Prostate gland (tissue), 2 donors: ENCODE data around the gene CCDC192. TPM values are rescaled to one million over a fixed set of nuclear protein-coding genes. Genes with fewer than 3 reads are reported as not detected.

Experiments used
- DNase-seq: peaks from one replicate; pipeline ENCODE4 v3.0.0-alpha.2; 2019; ENCODE audit warnings: low spot score
- H3K27ac ChIP-seq, 2 donors: fragments of 200-600 bp; sonication (generic); 2 replicates each; pipeline ENCODE4 v1.5.1; 2017 to 2019
- H3K27me3 ChIP-seq: fragments of 200-600 bp; sonication (generic); replicated peaks from 2 replicates; pipeline ENCODE4 v1.5.1; 2019; ENCODE audit not compliant: insufficient read depth
- H3K36me3 ChIP-seq, 2 donors: fragments of 200-600 bp; sonication (generic); 1 replicate in 1 of 2; 2 replicates in 1 of 2; pipeline versions ENCODE4 v1.5.1 to v1.8.1; 2017 to 2019
- H3K4me1 ChIP-seq: fragments of 200-600 bp; sonication (generic); replicated peaks from 2 replicates; pipeline ENCODE4 v1.5.1; 2019
- H3K4me3 ChIP-seq, 2 donors: fragments of 200-600 bp; sonication (generic); 2 replicates each; pipeline ENCODE4 v1.5.1; 2017 to 2019
- H3K9me3 ChIP-seq: fragments of 200-600 bp; sonication (generic); 2 replicates; pipeline ENCODE4 v1.5.1; 2017
- CTCF ChIP-seq, 4 experiments: fragments of 200-600 bp in 2 of 4; fragments of 450-650 bp in 2 of 4; sonication (generic) in 2 of 4; IDR thresholded peaks; 1 replicate in 3 of 4; 2 replicates in 1 of 4; pipeline ENCODE4 v1.5.1; 2016 to 2019; ENCODE audit warnings: antibody characterized with exemption in 4 of 4, mild to moderate bottlenecking in 2 of 4, moderate library complexity in 2 of 4
- POLR2A ChIP-seq: fragments of 450-650 bp; IDR thresholded peaks from one replicate; pipeline ENCODE4 v1.6.1; 2016; ENCODE audit warnings: antibody characterized with exemption, mild to moderate bottlenecking
- POLR2AphosphoS5 ChIP-seq: sonication (generic); formaldehyde crosslinking; IDR thresholded peaks from one replicate; pipeline ENCODE4 v1.6.1; 2017; ENCODE audit warnings: antibody characterized with exemption
- WGBS: methylation state at CpG from one replicate; pipeline ENCODE4 v1.1.5; 2018; 5-methylcytosine and 5-hydroxymethylcytosine counted together
- intact Hi-C: fragments of 100-400 bp; cut with DNase I; formaldehyde crosslinking; loops from one replicate; pipeline ENCODE4 v1.14.2; 2022
- total RNA-seq, 2 donors: library from RNA; depleted of rRNA; stranded (reverse); fragments of >200 nt; gene quantifications; one replicate each; pipeline ENCODE4 v1.1.0, GENCODE V29; 2016

The CCDC192 gene
- total RNA-seq, 2 donors from 2014 or later = not detected

DNA sequence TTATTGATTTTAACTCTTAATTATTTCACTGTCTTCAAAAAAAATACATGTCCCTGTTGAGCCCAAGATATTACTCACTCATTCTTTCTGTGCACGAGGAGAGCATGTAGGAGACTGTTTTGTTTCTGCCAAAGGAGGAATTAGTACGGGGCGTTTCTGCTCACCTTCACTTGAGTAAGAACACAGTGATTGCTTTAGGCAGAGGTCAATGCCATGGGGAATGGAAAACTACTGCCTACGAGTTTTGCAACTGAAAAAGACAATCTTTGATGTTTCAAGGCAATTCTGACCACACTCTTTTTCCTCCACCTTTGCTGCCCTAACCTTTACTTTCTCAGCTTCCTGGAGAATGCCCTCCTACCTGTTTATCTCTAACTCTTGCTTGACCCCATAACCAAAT is 109.4 kb downstream of the CCDC192 start:
- DNase-seq = no peak
- TF ChIP-seq POLR2A = no peak
- no peak for TF ChIP-seq CTCF (IDR thresholded peaks at IDR 0.05)
- TF ChIP-seq POLR2AphosphoS5 = no peak
- H3K36me3 ChIP-seq = no peaks in the 10 kb centered on the region
- no peaks in the 10 kb centered on the region for H3K4me1 ChIP-seq
- intact Hi-C loops = no loop called here
- no peaks in the 10 kb centered on the region for H3K9me3 ChIP-seq
- no peak overlapping the region for H3K4me3 ChIP-seq
- WGBS = 83% methylated on average over 4 of the region's 4 CpGs
- no peaks in the 10 kb centered on the region for H3K27me3 ChIP-seq
- H3K27ac ChIP-seq = no peak overlapping the region

GRCh38 chr5:127813633-127814587 is 110.7 kb downstream of the CCDC192 start:
- Histone ChIP-seq H3K36me3 (no peaks in the 10 kb centered on the region), H3K4me3 (no peak overlapping the region), H3K4me1 (no peaks in the 10 kb centered on the region), H3K27me3 (no peaks in the 10 kb centered on the region), H3K9me3 (no peaks in the 10 kb centered on the region), H3K27ac (no peak overlapping the region)
- intact Hi-C loops = no loop called here
- WGBS = 83% methylated on average over 4 of the region's 4 CpGs
- TF ChIP-seq POLR2AphosphoS5 (no peak), CTCF (IDR thresholded peaks at IDR 0.05) (no peak), POLR2A (no peak)
- no peak for DNase-seq

DNA sequence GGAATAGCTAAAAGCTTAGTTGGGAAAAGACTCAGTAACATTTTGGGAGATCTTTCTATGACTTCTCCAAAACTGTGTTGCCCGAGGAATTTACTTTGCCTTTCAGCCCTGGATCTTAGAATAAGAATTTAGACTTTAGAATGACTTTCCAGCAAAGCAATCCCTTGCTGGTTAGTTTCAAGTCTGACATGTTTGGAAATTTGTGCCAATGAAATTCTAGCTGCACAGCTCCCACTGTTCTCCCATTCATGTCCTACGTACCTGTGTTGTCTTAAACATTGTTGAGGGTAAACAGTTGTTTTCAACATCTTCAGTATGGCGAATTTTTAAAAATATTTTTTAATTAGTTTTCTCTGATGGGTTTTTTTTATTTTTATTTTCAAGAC is 111.4 kb downstream of the CCDC192 start:
- 66% methylated on average over 3 of the region's 3 CpGs for WGBS
- H3K36me3 ChIP-seq = no peaks in the 10 kb centered on the region
- no peaks in the 10 kb centered on the region for H3K27me3 ChIP-seq
- no peak overlapping the region for H3K4me3 ChIP-seq
- intact Hi-C loops = no loop called here
- DNase-seq = no peak
- TF ChIP-seq CTCF (IDR thresholded peaks at IDR 0.05) (no peak), POLR2A (no peak), POLR2AphosphoS5 (no peak)
- H3K4me1 ChIP-seq = no peaks in the 10 kb centered on the region
- no peak overlapping the region for H3K27ac ChIP-seq
- no peaks in the 10 kb centered on the region for H3K9me3 ChIP-seq

- Histone ChIP-seq H3K4me1 (no peaks in the 10 kb centered on the region), H3K27ac (no peak overlapping the region), H3K36me3 (no peaks in the 10 kb centered on the region), H3K4me3 (no peak overlapping the region), H3K27me3 (no peaks in the 10 kb centered on the region), H3K9me3 (no peaks in the 10 kb centered on the region)
- TF ChIP-seq POLR2AphosphoS5 (peak; percentile 59), CTCF (IDR thresholded peaks at IDR 0.05) (no peak)
- intact Hi-C loops = no loop called here
- no peak for DNase-seq
- WGBS = 42% methylated on average over 2 of the region's 2 CpGs
Observed at GRCh38 chr5:127820910-127821553, 117.8 kb downstream of the CCDC192 start.
